Right atrium auricular region (tissue), 2 donors: ENCODE results near the gene KRT75. TPM values are rescaled to one million over a fixed set of nuclear protein-coding genes. Genes with fewer than 3 reads are reported as not detected.

ENCODE experiments used
- DNase-seq: peaks from one replicate; pipeline ENCODE4 v3.0.0-alpha.2; 2019; ENCODE audit warnings: low spot score
- H3K27ac ChIP-seq, 2 donors: fragments of 200-600 bp; sonication (generic); 1 replicate in 1 of 2; 2 replicates in 1 of 2; pipeline ENCODE4 v1.5.1; 2016 to 2019
- H3K27me3 ChIP-seq, 2 donors: fragments of 200-600 bp; sonication (generic); one replicate each; pipeline versions ENCODE4 v1.5.1 to v1.6.0; 2017 to 2019
- H3K36me3 ChIP-seq: fragments of 200-600 bp; sonication (generic); one replicate; pipeline ENCODE4 v1.5.1; 2016
- H3K4me1 ChIP-seq, 2 donors: fragments of 200-600 bp; sonication (generic); one replicate each; pipeline versions ENCODE4 v1.5.1 to v1.6.0; 2017 to 2019
- H3K4me3 ChIP-seq, 2 donors: fragments of 200-600 bp; sonication (generic); 1 replicate in 1 of 2; 2 replicates in 1 of 2; pipeline ENCODE4 v1.5.1; 2017 to 2019; ENCODE audit warnings: mild to moderate bottlenecking in 1 of 2, moderate library complexity in 1 of 2
- H3K9me3 ChIP-seq, 2 donors: fragments of 200-600 bp; sonication (generic); one replicate each; pipeline ENCODE4 v1.5.1; 2019
- total RNA-seq, 2 donors: library from RNA; depleted of rRNA; stranded (reverse); fragments of >200 nt; gene quantifications; one replicate each; pipeline ENCODE4 v1.1.0, GENCODE V29; 2016
- TF ChIP-seq, protein P1 (sequence below), 2 donors: fragments of 200-600 bp; sonication (generic); IDR thresholded peaks; one replicate each; pipeline ENCODE4 v1.5.1; 2019; ENCODE audit warnings: antibody characterized with exemption in 2 of 2

The KRT75 gene
- total RNA-seq, 2 donors from 2014 or later, result not detected

DNA sequence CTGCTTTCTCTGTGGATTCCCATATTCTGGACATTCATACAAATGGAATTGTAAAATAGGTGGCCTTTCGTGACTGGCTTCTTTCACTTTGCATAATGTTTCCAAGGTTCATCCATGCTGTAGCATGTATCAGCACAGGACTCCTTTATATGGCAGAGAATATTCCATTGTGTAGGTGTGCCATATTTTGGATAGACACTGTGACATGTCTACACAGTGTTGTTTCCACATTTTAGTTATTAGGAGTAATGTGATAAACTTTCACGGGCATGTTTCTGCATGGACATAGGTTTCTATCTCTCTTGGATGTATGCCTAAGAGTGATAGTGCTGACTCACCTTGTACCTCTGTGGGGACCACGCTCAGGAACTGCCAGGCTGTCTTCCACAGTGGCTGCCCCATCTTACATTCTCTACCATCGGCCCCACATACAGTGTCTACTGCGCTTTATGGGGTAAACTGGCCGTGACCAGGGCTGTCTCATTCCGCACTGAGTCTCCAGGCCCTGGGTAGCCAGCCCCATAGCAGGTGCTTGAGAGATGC lies 41.6 kb downstream of the KRT75 start:
- Histone ChIP-seq H3K4me1 (no peaks in the 10 kb centered on the region), H3K27me3 (no peaks in the 10 kb centered on the region), H3K36me3 (no peaks in the 10 kb centered on the region), H3K27ac (no peak overlapping the region), H3K4me3 (no peak overlapping the region), H3K9me3 (no peaks in the 10 kb centered on the region)
- TF ChIP-seq, protein P1, sequence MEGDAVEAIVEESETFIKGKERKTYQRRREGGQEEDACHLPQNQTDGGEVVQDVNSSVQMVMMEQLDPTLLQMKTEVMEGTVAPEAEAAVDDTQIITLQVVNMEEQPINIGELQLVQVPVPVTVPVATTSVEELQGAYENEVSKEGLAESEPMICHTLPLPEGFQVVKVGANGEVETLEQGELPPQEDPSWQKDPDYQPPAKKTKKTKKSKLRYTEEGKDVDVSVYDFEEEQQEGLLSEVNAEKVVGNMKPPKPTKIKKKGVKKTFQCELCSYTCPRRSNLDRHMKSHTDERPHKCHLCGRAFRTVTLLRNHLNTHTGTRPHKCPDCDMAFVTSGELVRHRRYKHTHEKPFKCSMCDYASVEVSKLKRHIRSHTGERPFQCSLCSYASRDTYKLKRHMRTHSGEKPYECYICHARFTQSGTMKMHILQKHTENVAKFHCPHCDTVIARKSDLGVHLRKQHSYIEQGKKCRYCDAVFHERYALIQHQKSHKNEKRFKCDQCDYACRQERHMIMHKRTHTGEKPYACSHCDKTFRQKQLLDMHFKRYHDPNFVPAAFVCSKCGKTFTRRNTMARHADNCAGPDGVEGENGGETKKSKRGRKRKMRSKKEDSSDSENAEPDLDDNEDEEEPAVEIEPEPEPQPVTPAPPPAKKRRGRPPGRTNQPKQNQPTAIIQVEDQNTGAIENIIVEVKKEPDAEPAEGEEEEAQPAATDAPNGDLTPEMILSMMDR (IDR thresholded peaks at IDR 0.05), result no peak
- DNase-seq, result no peak

- Histone ChIP-seq H3K9me3 (no peaks in the 10 kb centered on the region), H3K27me3 (no peaks in the 10 kb centered on the region), H3K4me1 (no peaks in the 10 kb centered on the region), H3K36me3 (no peaks in the 10 kb centered on the region), H3K27ac (no peak overlapping the region), H3K4me3 (no peak overlapping the region)
- TF ChIP-seq, protein P1 (IDR thresholded peaks at IDR 0.05), result no peak
- no peak for DNase-seq
Measured at GRCh38 chr12:52391618-52392002, 42.6 kb downstream of the KRT75 start.

DNA sequence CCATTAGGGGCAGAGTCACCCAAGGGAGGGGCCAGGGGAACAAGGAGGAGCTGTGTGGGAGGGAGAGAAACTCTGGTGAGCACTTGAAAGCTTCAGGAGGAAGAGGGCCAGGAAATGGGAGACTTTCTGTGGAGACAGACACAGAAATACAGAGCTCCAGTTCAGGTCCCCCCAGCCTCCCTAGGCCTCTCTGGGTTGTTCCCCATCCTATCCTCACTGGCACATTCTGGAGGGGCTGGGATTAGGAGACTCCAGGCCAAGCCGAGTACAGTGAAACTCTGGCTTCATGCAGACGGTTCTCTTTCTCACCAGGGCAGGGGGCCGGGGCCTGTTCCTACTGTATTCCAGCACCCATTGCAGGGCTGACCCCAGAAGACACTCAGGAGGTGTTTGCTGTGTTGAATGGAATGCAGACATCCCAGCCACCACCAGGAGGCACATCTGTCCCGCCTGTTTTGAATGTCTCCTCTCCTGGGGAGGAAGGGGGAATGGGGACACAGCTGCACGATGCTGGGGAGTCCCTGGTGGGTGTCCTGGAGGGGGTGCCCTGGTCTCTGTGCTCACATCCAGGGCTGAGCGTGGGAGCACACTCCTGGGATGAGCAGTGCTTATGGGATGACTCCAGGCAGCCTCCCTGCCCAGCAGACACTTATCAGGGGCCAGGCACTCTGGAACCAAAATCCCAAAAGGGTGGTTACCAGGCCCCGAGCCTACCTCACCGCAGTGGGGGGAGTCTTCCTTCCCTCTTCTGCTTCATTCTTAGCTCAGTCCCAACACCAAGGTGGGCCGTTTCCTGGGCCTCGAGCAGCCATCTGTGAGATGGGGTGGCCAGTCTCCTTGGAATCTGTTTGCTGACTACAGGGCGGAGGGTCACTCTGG lies 43.2 kb downstream of the KRT75 start:
- no peak for DNase-seq
- TF ChIP-seq, protein P1 (IDR thresholded peaks at IDR 0.05), result peak; percentile 20 to 59
- Histone ChIP-seq H3K27me3 (no peaks in the 10 kb centered on the region), H3K9me3 (no peaks in the 10 kb centered on the region), H3K4me3 (no peak overlapping the region), H3K36me3 (no peaks in the 10 kb centered on the region), H3K27ac (no peak overlapping the region), H3K4me1 (no peaks in the 10 kb centered on the region)

DNA sequence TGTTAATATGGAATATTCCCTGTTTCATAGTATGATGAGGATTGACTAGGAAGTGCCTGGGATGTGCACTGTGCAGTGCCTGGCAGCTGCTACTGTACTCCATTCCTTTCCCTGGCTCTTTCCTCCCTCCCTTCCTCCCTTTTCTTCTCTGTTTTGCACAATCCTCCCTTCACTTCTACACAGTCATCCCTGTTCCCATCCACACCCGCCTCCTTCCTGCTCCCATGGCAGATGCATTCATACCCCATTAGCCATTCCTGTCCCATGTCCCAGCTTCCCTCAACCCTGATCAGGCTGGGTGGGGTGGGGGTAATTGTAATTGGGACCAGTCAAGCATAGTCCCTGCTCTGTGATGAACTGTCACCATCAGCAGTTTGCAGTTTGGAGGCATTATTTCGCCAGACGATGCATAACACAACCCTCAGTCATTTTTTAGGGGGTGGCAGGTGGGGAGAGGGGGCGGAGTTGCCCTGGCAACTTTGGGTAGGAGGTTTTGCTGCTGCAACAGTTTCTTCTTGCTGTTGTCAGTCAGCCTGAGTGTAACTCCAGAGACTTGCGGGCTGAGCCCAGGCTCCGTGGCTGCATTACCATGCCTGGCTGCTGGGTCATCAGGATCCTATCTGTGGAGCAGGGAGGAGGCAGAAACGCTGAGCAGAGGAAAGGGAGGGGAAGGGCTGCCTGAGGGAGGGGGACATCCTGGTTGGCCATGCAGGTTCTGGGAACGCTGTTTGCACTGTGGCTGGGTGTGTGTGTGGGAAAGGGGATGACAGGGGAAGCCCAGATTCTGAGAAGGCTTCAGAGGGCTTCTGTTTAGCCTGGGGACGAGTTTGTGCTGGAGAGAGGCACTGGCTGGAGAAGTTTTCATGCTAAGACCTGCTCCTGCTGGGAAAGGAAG lies 44.6 kb downstream of the KRT75 start:
- Histone ChIP-seq H3K27me3 (no peaks in the 10 kb centered on the region), H3K9me3 (no peaks in the 10 kb centered on the region), H3K4me1 (no peaks in the 10 kb centered on the region), H3K36me3 (no peaks in the 10 kb centered on the region), H3K4me3 (no peak overlapping the region), H3K27ac (no peak overlapping the region)
- no peak for DNase-seq
- TF ChIP-seq, protein P1 (IDR thresholded peaks at IDR 0.05), result no peak

DNA sequence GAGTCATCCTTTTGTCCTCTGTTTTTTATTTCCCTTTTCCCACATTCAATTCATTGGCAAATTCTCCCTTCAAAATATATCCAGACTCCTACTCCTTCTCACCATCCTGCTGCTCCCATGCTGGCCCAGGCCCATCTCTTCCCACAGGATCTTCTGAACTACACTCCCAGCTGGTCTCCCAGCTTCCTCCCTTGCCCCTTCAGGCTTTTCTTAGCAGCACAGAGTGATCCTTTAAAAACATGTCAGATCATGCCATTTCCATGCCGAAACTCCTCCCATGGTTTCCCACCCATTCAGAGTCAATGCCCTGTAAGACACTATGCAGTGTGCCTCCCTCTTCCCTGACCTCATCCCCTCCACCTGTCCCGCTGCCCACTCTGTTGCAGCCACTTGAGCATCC lies 46.3 kb downstream of the KRT75 start:
- Histone ChIP-seq H3K27me3 (no peaks in the 10 kb centered on the region), H3K9me3 (no peaks in the 10 kb centered on the region), H3K27ac (no peak overlapping the region), H3K4me1 (no peaks in the 10 kb centered on the region), H3K4me3 (no peak overlapping the region), H3K36me3 (no peaks in the 10 kb centered on the region)
- DNase-seq, result no peak
- TF ChIP-seq, protein P1 (IDR thresholded peaks at IDR 0.05), result no peak
